ENCODE data around the gene WRAP73.

Gene WRAP73

DNA sequence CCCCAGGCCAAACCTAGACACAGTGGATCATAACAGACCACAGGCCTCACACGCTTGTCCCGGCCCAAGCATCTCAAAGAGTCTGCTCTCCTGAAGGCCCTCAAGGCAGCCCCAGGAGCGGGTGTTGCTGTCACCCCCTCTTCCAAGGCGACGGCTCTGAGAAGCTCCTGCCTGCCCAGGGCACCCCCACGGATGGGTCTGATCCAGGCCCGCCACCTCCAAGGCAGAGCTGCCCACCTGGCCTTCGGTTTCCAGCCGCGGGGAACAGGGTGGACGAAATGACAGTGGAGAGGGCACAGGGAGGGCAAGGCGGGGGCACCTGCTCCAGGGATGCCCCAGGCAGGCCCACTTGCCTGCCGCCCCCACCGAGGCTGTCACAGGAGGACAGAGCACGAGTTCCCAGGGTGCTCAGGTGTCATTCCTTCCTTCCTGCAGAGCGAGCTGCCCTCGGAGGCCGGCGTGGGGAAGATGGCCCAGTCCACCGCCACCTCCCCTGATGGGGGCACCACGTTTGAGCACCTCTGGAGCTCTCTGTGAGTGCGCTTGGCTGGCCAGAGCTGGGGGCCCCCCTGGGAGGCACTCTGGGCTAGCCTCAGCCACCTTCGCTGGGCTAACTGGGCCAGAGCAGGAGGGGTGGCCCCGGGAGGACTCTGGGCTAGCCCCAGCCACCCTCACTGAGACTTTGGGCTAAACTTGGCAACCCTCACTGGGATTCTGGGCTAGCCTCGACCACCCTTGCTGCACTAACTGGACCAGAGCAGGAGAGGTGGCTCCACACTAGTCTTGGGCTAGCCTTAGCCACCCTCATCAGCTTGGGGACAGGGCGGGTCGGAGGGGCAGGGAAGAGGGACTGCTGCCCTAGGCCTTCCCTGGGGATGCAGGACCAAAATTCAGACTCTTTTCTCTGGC lies 32.2 kb upstream of the WRAP73 start:
- no peak for DNase-seq (ENCODE audit: low spot score)

DNA sequence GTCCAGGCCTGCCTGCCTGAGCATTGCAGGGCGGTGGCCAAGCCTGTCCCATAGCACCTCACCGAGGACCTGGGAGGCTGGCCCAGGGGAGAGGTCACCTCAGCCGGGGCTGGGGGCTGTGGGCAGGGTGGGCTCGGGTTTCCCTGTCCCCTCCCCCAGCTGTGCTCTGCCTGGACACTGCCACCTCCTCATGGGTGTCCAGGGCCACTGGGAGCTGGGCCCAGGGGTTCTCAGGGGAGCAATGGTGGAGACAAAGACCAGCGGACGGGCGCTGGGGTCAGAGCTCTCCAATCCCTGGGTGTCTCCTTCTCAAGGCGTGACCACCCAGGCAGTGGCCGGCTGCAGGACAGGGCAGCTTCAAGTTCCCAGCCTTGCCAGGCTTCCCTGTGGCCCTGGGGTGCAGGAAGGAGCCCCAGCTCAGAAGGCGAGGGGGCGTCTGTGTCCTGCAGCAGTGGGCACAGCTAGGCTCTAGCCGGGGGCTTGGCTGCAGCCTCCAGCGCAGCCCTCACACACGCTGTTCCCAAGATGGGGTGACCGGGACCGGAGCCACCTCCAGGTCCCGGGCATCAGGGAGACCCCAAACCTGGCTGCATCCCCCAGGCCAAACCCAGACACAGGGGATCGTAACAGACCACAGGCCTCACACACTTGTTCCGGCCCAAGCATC lies 31.5 kb upstream of the WRAP73 start:
- DNase-seq (ENCODE audit: low spot score): no peak

DNA sequence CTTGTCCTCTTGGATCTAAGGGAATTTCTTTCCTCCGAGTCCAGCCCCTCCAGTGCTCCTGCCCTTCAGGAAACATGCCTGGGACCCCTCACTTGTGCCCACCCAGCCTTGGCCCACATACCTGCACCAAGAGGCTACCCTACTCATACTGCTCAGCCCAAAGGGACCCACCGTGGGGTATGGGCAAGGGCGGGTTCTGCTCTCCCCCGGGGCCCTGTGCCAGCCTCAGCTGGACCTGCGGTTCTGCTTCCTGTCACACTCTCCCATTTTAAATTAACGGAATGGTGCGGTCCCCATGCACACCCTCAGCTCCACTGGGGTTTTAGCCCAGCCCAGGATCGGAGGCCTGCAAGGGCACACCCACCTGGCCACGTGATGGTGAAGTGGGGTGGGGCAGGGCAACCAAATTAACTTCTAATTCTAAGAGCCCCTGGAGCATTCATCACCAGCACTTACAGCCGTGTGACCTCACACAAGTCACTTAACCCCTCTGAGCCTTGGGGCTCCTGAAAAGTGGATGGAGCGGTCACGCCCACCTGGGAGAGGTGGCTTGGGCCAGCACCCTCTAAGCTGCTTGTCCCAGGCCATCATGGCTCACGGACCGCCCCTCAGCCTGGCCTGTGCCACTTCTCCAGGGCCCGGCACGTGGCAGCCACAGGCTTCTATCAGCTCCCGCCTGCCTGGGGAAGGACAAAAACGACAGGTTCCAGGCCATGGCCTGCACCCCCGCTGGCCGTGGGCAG lies 30.8 kb upstream of the WRAP73 start:
- no peak for DNase-seq (ENCODE audit: low spot score)

DNA sequence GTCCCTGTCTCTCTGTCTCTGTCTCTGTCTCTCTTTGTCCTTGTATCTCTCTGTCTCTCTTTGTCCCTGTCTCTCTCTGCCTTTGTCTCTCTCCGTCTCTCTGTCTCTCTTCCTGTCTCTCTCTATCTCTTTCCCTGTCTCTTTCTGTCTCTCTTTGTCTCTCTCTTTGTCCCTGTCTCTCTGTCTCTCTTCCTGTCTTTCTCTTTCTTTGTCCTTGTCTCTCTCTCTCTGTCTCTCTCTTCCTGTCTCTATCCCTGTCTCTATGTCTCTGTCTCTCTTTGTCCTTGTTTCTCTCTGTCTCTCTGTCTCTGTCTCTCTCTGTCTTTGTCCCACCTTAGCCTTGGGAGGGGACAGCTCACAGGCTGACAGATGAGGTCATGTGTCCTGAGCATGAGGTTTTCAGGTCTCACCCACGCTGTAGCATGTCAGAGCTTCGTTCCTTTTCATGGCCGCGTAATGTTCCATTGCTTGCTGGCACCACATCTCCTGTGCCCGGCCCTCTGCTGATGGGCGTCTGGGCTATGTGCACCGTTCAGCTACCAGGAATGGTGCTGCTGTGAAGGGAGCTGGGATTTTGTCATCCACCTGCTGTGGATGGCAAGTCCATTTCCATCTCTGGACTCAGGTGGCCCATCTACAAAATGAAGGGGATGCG lies 30.0 kb upstream of the WRAP73 start:
- DNase-seq (ENCODE audit: low spot score): no peak

DNA sequence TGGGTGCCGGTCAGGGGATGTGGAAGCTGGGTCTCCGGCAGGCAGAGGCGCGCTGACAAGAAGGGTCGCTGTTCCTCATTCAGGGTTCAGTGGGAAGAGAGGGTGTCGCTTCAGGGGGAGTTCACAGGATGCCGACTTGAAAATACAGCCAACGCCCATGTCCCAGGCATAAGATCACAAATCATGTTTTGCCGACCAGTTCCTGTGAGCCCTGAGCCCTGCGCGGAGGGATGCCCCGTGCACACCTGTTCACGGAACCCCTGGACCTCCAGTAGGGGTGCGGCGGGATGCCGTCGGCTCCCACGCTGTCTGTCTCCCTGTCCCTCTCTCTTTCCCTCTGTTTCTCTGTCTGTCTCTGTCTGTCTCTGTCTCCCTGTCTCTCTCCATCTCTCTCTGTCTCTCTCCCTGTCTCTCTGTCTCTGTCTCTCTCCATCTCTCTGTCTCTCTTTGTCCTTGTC lies 29.2 kb upstream of the WRAP73 start:
- no peak for DNase-seq (ENCODE audit: low spot score)

DNA sequence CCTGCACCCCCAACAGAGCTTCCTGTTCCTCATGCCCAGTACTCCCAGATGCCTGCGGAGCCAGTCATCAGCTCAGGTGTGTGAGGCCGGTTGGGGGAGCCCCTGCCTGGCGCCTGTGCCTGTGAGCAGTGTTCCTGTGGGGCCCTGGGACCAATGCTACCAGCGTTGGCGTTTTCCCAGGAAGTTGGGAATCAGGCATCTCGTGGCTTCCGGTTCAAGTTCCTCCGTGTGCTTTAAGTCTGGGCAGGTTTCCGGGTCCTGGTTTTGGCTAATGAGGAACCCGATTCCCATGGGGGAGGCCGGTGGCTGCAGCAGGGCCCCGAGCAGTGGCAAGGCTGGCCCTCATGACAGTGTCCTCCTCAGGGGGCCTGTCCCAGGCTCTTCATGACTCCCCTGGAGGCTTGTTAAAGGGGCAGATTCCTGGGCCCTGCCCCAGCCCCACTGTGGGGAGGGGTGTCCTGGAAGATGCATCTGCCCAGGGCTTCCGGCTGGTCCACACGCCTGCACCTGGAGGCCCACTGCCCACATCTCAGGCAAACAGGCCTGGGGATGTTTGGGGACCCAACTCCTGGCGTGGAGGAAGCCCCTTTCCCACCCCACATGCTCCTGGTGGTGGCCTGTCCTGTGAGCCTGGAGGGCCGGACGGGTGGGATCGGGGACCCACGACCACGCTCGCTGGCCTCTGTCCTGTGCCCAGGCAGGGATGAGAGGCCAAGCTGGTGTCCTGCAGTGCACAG lies 28.6 kb upstream of the WRAP73 start:
- DNase-seq (ENCODE audit: low spot score): no peak

DNA sequence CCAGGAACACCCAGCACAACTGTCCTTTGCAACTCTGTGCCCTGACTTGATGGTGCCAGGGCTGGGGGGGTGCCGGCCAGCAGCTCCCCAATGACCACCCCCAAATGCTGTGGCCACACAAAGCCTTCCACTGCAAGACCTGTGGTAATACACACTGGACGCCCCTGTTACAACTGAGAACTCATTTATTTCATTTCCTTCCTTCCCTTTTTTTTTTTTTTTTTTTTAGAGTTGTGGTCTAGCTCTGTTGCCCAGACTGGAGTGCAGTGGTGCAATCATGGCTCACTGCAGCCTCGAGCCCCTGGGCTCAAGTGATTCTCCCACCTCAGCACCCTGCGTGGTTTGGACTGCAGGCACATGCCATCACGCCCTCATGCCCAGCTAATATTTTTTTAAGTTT lies 27.6 kb upstream of the WRAP73 start:
- no peak for DNase-seq (ENCODE audit: low spot score)

DNA sequence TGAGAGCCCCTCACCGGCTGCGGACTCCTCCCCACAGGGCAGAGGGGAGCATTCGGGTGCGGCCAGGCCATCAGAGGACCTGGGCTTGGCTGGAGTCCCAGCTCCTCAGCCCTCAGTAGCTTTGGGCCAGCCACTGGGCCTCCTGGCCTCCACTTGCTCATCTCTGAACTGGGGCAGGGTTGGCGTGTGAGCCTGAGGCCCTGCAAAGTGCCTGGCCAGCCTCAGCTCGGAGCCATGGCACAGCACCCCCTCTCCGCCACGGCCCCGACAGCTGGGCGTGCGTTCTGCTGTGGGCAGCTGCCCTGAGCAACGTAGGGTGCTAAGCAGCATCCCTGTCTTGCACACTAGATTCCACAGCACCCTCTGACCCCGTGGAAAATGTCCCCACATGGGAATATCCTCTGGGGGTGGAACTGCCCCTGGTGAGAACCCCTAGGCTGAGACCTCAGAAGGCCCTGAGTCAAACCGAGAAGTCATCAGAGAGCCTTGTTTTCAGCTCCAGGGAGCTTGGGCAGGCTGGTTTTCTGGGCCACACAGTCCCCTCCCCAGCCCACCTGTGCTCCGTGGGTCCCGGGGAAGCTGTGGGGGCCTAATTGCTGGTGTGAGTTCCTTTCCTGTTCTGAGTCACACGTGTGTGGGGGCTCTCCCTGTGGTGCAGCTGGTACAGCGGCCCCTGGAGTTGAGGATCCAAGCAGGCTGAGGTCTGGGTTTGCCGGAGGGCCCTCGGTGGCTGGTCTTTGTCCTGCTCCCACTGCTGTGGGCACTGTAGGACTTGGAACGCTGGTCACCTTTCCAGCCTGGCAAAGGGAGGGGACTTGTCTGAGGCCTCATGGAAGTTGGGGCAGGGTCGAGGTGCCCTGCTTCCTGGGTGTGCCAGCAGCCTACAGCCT lies 26.9 kb upstream of the WRAP73 start:
- DNase-seq (ENCODE audit: low spot score): no peak

DNA sequence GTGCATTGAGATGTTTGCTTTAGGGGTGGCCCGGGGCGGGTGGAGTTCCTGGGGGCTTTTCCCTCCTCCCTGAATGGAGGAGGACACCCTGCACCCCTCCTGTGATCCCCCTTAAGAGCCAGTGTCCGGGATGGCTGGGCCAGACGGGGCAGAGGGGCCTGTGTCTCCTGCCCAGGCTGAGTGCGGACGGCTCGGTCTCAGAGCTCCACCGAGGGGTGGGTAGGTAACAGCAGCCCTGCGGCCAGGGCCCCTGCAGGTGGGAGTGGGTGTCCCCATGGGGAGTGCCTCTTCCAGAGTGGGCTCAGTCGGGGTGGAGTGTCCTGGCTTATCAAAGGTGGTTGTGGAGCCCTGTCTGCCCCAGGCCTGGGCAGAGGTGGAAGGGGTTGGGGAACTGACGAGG lies 25.5 kb upstream of the WRAP73 start:
- no peak for DNase-seq (ENCODE audit: low spot score)

DNA sequence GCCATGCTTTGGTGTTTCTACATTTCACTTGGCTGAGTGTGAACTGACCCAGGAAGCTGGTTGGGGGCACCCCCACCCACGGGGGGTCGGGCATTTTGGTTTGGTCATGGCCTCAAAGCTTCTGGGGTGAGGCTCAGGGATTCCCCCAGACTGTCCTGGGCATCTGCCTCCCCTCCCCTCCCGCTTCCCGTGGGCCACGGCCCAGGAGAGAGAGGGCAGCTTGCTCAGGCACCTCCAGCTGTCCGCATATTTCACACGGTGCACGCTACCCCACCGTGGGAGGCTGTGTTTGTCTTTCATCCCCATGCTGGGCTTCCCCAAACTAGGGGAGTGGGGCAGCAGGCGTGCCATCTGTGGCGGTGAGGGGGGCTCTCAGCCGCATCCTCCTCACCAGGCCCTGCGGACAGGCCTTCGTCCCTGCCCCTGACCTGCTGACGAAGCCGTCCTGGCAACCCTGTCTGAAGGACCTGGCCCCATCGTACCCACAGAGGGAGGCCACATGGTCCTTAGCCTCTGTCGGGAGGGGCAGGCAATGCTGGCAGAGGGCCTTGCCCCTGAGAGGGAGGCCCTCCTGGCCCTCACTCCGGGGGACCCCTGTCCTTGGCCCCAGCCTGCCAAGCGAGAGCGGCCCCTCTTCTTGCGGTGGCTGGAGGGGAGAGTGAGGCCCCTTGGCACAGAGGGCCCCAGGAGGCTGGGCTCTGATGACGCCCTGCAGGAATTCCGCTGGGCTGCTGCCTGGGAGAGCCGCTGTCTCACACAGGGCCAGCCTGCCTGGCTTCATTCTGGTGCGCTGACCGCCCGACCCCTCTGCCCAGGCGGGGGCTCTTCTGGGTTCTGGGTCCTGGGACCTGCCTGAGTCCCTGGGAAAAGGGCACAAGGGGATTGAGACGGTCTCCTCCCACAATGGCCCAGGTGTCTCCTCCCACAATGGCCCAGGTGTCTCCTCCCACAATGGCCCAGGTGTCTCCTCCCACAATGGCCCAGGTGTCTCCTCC lies 24.5 kb upstream of the WRAP73 start:
- DNase-seq (ENCODE audit: low spot score): no peak

DNA sequence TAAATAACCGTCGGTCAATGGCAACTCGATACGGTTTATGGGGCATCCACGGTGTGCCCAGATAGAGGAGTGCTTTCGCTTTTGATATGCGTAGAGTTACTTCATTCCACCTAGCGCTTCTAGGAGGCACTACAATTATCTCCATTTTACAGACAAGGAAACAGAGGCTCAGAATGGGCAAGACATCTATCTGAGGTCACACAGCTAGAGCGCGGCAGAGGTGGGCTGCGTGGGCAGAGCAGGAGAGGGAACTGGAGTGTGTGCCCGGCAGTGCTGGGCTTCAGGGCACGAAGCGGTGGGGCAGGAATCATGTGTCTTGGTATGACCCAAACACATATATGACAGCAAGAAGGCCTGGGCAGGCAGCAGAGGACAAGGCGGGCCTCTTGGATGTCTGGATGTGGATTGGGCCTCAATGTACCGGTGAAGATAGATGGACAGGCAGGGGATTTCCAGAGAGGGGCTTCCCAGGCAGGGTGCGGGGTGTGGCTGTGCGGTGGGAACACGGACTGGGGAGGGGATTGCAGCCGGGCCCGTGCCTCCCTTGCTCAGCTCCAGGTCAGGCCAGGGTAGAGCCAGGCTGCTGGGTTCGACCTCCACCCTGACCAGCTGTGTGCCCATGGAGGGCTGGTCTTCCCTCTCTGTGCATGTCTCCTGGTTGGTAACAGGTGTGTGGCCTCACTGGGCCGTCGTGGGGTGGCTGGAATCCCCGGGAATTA lies 23.6 kb upstream of the WRAP73 start:
- no peak for DNase-seq (ENCODE audit: low spot score)

DNA sequence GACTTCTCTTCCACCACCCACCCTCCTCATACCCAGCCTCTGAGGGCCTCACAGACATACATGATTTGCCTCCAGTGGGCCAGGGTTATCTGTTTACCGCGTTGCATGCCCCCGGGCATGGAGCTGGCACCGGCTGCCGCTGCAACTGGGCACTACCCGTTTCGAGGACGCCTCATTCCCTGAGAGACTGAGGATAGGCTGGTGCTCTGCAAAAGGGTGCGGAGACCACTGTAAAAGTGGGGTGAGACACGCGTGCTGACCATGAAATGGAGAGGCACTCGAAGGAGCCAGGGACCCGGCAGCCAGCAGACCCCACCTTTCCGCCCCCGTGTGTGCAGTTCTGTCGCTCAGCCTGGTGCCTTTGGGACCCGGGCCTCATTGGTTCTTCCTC lies 23.1 kb upstream of the WRAP73 start:
- no peak for DNase-seq (ENCODE audit: low spot score)

DNA sequence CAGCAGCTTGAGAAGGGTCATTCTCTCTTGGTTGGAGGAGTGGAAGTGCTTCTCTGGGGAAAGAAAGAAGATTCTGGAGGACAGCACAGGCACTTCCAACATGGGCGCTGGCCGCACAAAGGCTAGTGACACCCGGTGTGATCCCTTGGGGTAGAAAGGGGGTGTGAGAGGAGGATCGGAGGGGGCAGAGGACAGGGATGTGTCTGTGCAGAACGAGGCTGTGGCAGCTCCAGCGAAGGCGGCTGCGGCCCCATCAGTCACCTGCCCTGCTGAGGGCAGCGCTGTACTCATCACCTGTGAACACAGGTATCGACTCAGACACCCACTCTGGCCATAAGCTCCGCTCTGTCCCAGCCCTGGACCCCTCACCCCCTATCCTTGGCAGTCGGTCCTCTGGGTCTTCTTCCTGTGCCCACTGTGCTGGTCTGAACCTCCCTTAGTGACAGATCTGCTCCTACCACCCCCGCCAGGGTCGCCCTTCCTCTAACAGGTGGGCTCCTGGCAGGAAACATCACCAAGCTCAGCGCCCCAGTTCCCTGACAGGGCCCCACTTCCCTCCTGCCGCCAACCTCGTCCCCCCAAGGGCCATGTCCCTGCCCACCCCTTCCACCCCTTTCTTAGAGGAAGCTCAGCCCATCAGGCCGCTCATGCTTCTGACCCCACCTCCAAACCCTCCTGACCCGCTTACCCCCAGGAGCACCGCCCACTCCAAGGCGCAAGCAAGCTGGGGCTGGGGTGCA lies 22.5 kb upstream of the WRAP73 start:
- no peak for DNase-seq (ENCODE audit: low spot score)

DNA sequence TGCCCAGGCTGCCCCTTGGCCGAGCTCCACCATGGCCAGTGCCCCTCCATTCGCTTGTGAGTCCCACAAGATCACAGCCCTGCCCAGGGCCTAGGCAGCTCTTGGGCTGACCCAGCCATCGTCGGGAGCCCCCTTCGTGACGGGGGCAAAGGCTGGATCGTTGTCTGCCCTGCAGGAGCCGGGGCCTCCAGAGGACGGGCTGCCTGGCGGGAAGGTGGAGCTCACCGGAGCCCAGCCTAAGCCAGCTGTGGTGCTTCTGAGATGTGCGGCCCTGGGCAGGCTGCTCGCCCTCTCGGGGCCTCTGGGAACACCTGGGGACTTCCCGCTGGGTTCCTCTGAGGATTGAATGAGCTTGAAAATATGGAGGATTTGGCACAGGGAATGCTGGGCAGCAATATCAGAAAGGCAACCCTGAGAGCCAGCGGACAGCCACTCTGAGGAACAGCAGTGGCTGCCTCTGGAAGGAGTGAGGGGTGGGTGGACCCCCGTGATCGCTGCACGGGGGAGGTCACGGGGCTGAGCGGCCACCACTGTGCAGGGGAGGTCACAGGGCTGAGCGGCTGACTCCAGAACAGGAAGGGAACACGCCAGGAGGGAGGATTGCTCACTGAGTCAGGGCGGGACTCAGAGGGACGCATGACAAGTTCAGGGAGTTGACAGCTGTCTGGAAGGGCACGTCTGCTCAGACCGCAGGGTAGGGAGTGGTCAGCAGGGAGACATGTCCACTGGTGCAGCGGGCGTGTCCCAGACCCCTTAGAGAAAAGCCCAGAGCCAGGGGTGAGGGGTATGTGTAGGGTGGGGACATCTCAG lies 21.7 kb upstream of the WRAP73 start:
- no peak for DNase-seq (ENCODE audit: low spot score)

DNA sequence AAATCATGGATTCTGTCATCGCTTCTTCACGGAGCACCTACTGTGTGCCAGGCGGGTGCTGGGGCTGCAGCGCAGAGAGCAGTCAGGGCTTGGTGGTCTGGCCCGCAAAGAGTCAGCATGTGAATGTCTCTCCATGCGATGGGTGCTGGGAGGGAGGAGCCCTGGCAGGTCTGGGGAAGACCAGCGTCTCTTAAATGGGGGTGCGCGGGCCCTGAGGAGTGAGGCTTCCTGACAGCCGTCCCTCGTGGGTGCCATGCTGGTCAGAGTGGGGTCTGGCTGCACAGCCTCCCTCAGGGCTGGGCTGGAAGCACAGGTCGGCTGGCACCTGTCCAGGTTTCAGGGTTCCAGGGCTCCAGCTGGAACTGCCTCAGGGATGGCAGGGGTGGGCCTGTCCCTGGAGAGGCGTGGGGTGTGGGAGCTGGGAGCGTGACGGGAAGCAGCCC lies 20.9 kb upstream of the WRAP73 start:
- DNase-seq (ENCODE audit: low spot score): no peak

DNA sequence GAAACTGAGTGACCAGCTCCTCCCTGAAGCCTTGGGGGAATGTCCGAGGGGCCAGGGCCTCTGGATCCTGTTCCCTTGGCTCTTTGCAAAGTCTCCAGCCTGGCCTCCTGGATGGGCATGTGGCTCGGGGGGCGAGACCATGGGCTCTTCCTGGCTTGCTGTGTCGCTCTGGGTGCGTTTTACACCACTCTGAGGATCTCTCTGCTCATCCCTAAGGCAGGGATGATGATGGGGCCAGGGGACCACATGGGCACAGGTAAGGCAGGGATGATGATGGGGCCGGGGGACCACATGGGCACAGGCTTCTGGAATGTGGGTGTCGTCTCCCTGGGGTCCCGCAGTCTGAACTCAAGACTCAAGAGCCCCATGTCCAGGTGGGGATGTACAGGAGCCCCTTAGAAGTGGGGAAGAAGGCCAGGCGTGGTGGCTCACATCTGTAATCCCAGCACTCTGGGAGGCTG lies 20.1 kb upstream of the WRAP73 start:
- DNase-seq (ENCODE audit: low spot score): no peak

DNA sequence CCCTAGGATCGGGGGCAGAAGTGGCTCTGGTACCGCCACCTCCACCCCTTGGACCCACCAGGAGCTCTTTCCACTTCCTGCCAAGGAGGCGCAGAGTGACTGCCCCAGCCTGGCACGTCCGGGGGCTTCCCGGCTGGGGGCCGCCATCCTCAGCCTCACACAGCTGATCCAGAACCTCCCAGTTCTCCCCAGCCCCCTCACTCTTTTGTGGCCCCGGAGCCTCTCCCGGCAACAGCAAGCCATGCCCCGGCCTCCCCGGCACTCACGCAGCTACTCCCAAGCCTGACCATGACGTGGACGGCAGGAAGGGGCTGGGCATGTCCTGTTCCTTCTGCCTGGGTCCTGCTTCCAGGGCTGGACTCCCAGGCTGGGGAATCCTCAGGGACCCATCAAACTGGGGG lies 19.5 kb upstream of the WRAP73 start:
- DNase-seq (ENCODE audit: low spot score): no peak

Measured in AG08396 (cell line).